Measurements from ENCODE around the gene RASGRF1. TPM values are rescaled to one million over a fixed set of nuclear protein-coding genes. Genes with fewer than 3 reads are reported as not detected.
"Not testable (repeated sequence)": the region's sequence is repeated elsewhere in the genome, so short reads cannot be mapped to it uniquely, and the experiment has no call there.

Gene RASGRF1
- total RNA-seq, 1 donor from 2014 or later: under 0.01 TPM

DNA sequence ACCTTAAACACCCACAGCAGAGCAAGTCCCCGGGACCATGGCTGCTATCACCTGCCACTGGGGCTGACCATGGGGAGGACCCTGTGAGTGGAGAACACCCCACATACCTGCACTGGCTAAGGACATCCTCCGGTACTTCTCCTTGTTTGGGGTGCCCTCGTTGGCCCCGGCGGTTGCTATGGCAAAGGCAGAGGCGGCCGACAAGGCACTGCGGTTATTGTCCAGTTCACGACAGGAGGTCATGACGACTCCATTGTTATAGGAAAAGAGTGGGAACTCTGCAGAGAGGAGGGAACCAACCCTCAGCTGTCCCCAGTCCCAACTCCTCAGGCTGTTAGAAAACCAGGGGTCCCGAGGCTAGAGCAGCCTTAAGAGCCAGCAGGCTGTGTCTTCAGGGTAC, 90.9 kb downstream of the RASGRF1 start:
- TF ChIP-seq, protein P1, sequence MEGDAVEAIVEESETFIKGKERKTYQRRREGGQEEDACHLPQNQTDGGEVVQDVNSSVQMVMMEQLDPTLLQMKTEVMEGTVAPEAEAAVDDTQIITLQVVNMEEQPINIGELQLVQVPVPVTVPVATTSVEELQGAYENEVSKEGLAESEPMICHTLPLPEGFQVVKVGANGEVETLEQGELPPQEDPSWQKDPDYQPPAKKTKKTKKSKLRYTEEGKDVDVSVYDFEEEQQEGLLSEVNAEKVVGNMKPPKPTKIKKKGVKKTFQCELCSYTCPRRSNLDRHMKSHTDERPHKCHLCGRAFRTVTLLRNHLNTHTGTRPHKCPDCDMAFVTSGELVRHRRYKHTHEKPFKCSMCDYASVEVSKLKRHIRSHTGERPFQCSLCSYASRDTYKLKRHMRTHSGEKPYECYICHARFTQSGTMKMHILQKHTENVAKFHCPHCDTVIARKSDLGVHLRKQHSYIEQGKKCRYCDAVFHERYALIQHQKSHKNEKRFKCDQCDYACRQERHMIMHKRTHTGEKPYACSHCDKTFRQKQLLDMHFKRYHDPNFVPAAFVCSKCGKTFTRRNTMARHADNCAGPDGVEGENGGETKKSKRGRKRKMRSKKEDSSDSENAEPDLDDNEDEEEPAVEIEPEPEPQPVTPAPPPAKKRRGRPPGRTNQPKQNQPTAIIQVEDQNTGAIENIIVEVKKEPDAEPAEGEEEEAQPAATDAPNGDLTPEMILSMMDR (IDR thresholded peaks at IDR 0.05; ENCODE audit: insufficient read depth, low read length, severe bottlenecking): no peak
- DNase-seq (ENCODE audit: low read depth): no peak
- Histone ChIP-seq H3K27me3 (ENCODE audit: control insufficient read depth, insufficient read depth, low read length) (no peaks in the 10 kb centered on the region), H3K36me3 (ENCODE audit: control insufficient read depth, insufficient read depth, low read length) (no peaks in the 10 kb centered on the region), H3K4me3 (ENCODE audit: low read depth, low read length) (no peak overlapping the region)
- no peak for FAIRE-seq

- Histone ChIP-seq H3K36me3 (ENCODE audit: control insufficient read depth, insufficient read depth, low read length) (no peaks in the 10 kb centered on the region), H3K4me3 (ENCODE audit: low read depth, low read length) (no peak overlapping the region), H3K27me3 (ENCODE audit: control insufficient read depth, insufficient read depth, low read length) (no peaks in the 10 kb centered on the region)
- FAIRE-seq: no peak
- TF ChIP-seq, protein P1 (IDR thresholded peaks at IDR 0.05; ENCODE audit: insufficient read depth, low read length, severe bottlenecking): no peak
- DNase-seq (ENCODE audit: low read depth): no peak
Observed at GRCh38 chr15:78998526-78998925, 92.1 kb downstream of the RASGRF1 start.

GRCh38 chr15:78997981-78998499, 92.5 kb downstream of the RASGRF1 start:
- TF ChIP-seq, protein P1 (IDR thresholded peaks at IDR 0.05; ENCODE audit: insufficient read depth, low read length, severe bottlenecking): no peak
- H3K27me3 ChIP-seq (ENCODE audit: control insufficient read depth, insufficient read depth, low read length): no peaks in the 10 kb centered on the region
- DNase-seq (ENCODE audit: low read depth) (no peak), FAIRE-seq (no peak)
- H3K36me3 ChIP-seq (ENCODE audit: control insufficient read depth, insufficient read depth, low read length): no peaks in the 10 kb centered on the region
- H3K4me3 ChIP-seq (ENCODE audit: low read depth, low read length): no peak overlapping the region

DNA sequence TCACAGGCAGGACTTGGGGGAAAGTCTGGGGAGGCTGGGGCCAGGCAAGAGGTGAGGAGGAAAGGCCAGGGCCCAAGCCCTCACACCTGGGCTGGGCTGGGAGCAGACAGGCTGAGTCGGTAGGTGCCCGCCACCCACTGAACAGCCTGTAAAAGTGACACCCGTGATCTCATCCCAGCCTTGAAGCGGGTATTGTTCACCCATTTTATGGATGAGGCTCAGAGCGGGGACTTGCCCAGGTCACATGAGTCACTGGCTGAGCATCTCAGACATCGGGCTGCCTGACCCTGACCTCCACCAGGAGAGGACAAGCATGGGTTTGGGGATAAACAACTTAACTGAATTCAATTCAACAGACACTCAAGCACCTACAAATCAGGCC, 93.7 kb downstream of the RASGRF1 start:
- Histone ChIP-seq H3K27me3 (ENCODE audit: control insufficient read depth, insufficient read depth, low read length) (no peaks in the 10 kb centered on the region), H3K36me3 (ENCODE audit: control insufficient read depth, insufficient read depth, low read length) (no peaks in the 10 kb centered on the region), H3K4me3 (ENCODE audit: low read depth, low read length) (no peak overlapping the region)
- peak; percentile 12 for DNase-seq (ENCODE audit: low read depth)
- FAIRE-seq: peak; percentile 7
- TF ChIP-seq, protein P1 (IDR thresholded peaks at IDR 0.05; ENCODE audit: insufficient read depth, low read length, severe bottlenecking): no peak

DNA sequence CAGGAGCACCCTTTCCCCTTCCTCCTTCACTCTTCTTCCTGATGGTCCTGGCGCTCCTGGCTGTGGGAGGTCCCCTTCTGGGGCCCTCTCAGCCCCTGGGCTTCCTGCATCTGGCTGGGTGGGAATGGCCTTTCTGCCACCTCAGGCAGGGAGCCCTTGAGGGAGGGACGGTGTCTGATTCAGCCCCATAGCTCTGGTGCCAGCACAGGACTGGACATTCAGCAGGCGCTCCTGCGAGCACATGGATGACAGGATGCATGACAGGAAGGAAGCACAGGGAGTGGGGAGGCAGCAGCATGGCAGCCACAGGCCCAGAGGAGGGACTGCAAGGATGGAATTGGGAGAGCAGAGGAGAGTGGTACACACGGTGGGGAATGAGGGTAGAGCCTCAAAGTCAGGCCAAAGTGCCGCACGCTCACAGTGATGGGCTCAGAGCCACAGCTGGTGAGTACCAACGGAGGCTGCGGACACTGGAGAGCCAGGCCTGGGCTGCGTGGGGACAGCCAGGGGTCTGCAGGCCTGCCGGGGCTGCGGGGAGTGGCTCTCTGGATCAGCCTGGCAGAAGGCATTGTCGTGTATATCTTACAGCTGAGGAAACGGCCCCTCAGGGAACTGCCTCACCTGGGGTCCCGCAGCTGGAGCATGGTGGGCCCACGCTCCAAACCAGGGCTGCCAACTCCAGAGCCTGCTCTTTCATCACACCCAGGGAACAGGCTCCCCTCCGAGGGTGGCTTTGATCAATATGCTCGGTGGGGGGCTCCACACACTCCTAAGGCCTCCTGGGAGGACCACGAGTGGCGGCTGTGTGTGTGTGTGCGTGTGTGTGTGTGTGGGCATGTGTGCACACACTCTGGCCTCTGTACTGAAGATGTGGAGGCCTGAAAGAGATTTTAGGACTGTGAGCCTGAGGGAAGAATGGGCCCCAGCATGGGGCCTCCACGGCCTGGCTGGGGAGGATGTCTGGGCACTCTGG, 94.4 kb downstream of the RASGRF1 start:
- no peaks in the 10 kb centered on the region for H3K36me3 ChIP-seq (ENCODE audit: control insufficient read depth, insufficient read depth, low read length)
- DNase-seq (ENCODE audit: low read depth) (no peak), FAIRE-seq (peak; percentile 86)
- no peak overlapping the region for H3K4me3 ChIP-seq (ENCODE audit: low read depth, low read length)
- no peaks in the 10 kb centered on the region for H3K27me3 ChIP-seq (ENCODE audit: control insufficient read depth, insufficient read depth, low read length)
- TF ChIP-seq, protein P1 (IDR thresholded peaks at IDR 0.05; ENCODE audit: insufficient read depth, low read length, severe bottlenecking): no peak

DNA sequence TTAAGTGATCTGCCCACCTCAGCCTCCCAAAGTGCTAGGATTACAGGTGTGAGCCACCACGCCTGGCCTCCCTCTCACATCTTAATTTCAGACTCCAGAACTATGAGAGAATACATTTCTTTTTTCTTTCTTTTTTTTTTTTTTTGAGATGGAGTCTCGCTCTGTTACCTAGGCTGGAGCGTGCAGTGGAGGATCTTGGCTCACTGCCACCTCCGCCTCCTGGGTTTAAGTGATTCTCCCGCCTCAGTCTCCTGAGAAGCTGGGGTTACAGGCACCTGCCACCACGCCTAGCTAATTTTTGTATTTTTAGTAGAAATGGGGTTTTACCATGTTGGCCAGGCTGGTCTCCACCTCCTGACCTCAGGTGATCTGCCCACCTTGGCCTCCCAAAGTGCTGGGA, 95.4 kb downstream of the RASGRF1 start:
- not testable (repeated sequence) for FAIRE-seq; H3K4me3 ChIP-seq (ENCODE audit: low read depth, low read length); DNase-seq (ENCODE audit: low read depth)

More for the DNA sequence above, 95.4 kb downstream of the RASGRF1 start:
- not testable (repeated sequence) for H3K27me3 ChIP-seq (ENCODE audit: control insufficient read depth, insufficient read depth, low read length); H3K36me3 ChIP-seq (ENCODE audit: control insufficient read depth, insufficient read depth, low read length)

All from bronchial epithelial cell (primary cell).